ENCODE measurements around the gene RND2. TPM values are rescaled to one million over a fixed set of nuclear protein-coding genes. Genes with fewer than 3 reads are reported as not detected.
A peak's percentile ranks its signal among the peaks of the same experiment; 100 is the strongest.

Gene RND2
- total and polyA plus RNA-seq, 2 of the 13 experiments (the other 11 are each of a cell fraction or from before 2014, with no cell fraction given) = 0.05 to 0.11 TPM

GRCh38 chr17:43068570-43069367 is 43.7 kb downstream of the RND2 start (continued):
- no peak for TF ChIP-seq ATAD3A (CRISPR knock-in tag; IDR thresholded peaks at IDR 0.05)
- no peak for TF ChIP-seq ZNF253 (CRISPR knock-in tag; IDR thresholded peaks at IDR 0.05; ENCODE audit: borderline replicate concordance)
- TF ChIP-seq KAT7 (CRISPR knock-in tag; IDR thresholded peaks at IDR 0.05; ENCODE audit: borderline replicate concordance) = peak; percentile 89
- no peak for TF ChIP-seq TBP (CRISPR knock-in tag; IDR thresholded peaks at IDR 0.05)
- TF ChIP-seq TEAD3 (CRISPR knock-in tag; optimal IDR thresholded peaks at IDR 0.05; ENCODE audit: borderline replicate concordance) = peak; percentile 91
- no peak for TF ChIP-seq FOXM1 (CRISPR knock-in tag; IDR thresholded peaks at IDR 0.05)
- TF ChIP-seq POLR2A (IDR thresholded peaks at IDR 0.05; ENCODE audit: insufficient read depth in 1 of 2, low read depth in 2 of 2, low read length in 2 of 2) = 0 out of 4 replicates have a peak, but pooled peaks of 1 of the 2 experiments have one; percentile 16
- peak; percentile 67; the same call in 1 of the 2 replicates for TF ChIP-seq KMT2A (CRISPR knock-in tag; IDR thresholded peaks at IDR 0.05)
- peak; percentile 63; the same call in 1 of the 2 replicates for TF ChIP-seq YEATS2 (CRISPR knock-in tag; IDR thresholded peaks at IDR 0.05; ENCODE audit: borderline replicate concordance)
- 0 out of 2 replicates have a peak, but pooled peaks have one; percentile 68 for TF ChIP-seq GZF1 (CRISPR knock-in tag; IDR thresholded peaks at IDR 0.05)
- peak; percentile 84; the same call in 1 of the 2 replicates for TF ChIP-seq HOXD1 (CRISPR knock-in tag; IDR thresholded peaks at IDR 0.05)
- TF ChIP-seq EZH2 (conservative IDR thresholded peaks at IDR 0.05; ENCODE audit: low read depth, low read length) = no peak
- TF ChIP-seq CERS6 (CRISPR knock-in tag; IDR thresholded peaks at IDR 0.05) = no peak
- no peak for TF ChIP-seq ZNF121 (CRISPR knock-in tag; IDR thresholded peaks at IDR 0.05)
- TF ChIP-seq ZBTB49 (CRISPR knock-in tag; IDR thresholded peaks at IDR 0.05; ENCODE audit: borderline replicate concordance) = no peak
- TF ChIP-seq PHF21A (CRISPR knock-in tag; IDR thresholded peaks at IDR 0.05) = peak; percentile 90
- TF ChIP-seq ZNF282 (IDR thresholded peaks at IDR 0.05; ENCODE audit: partially characterized antibody) = no peak
- TF ChIP-seq ZNF570 (CRISPR knock-in tag; IDR thresholded peaks at IDR 0.05; ENCODE audit: borderline replicate concordance) = no peak
- TF ChIP-seq NCOA2 (CRISPR knock-in tag; IDR thresholded peaks at IDR 0.05) = peak; percentile 89
- no peak for TF ChIP-seq SRSF9 (IDR thresholded peaks at IDR 0.05; ENCODE audit: borderline replicate concordance, insufficient read depth, low read depth, low read length, poor library complexity, severe bottlenecking)

All from HepG2 (cell line).